Lung (tissue), 12 donors: Measurements from ENCODE around the gene VPS45. TPM values are rescaled to one million over a fixed set of nuclear protein-coding genes. Genes with fewer than 3 reads are reported as not detected.
A peak's percentile ranks its signal among the peaks of the same experiment; 100 is the strongest.

Source experiments
- ATAC-seq: fragments of 200-7000 bp; cut with Tn5 transposase; one replicate; pipeline ENCODE4 v1.9.1; 2020; ENCODE audit warnings: moderate number of reproducible peaks; ENCODE audit not compliant: insufficient read depth, low FRiP score
- DNase-seq, 3 donors: peaks; one replicate each; pipeline ENCODE4 v3.0.0-alpha.2; 2013 to 2017
- H3K27ac ChIP-seq, 2 donors: one replicate each; pipeline ENCODE4 v1.5.1; 2013; ENCODE audit warnings: mild to moderate bottlenecking in 2 of 2, moderate library complexity in 2 of 2, control low read depth in 1 of 2, inconsistent platforms in 1 of 2, low read depth in 1 of 2, low read length in 1 of 2
- H3K27me3 ChIP-seq, 3 donors: one replicate each; pipeline ENCODE4 v1.5.1; 2013; ENCODE audit warnings: low read length in 2 of 3; ENCODE audit not compliant: control insufficient read depth in 3 of 3, insufficient read depth in 3 of 3
- H3K36me3 ChIP-seq, 4 donors: one replicate each; pipeline ENCODE4 v1.5.1; 2013; ENCODE audit warnings: low read length in 4 of 4, mild to moderate bottlenecking in 1 of 4, moderate library complexity in 1 of 4; ENCODE audit not compliant: control insufficient read depth in 4 of 4, insufficient read depth in 4 of 4
- H3K4me1 ChIP-seq, 5 donors: one replicate each; pipeline ENCODE4 v1.5.1; 2013; ENCODE audit warnings: low read length in 5 of 5, mild to moderate bottlenecking in 2 of 5, moderate library complexity in 1 of 5; ENCODE audit not compliant: control insufficient read depth in 5 of 5, insufficient read depth in 5 of 5
- H3K4me3 ChIP-seq: one replicate; pipeline ENCODE4 v1.5.1; 2013; ENCODE audit warnings: mild to moderate bottlenecking, control low read depth, moderate library complexity
- H3K9ac ChIP-seq, 2 donors: one replicate each; pipeline ENCODE4 v1.5.1; 2013; ENCODE audit warnings: low read length in 2 of 2, control low read depth in 1 of 2; ENCODE audit not compliant: insufficient read depth in 1 of 2
- H3K9me3 ChIP-seq, 4 donors: one replicate each; pipeline ENCODE4 v1.5.1; 2013; ENCODE audit warnings: low read length in 3 of 4, mild to moderate bottlenecking in 1 of 4, moderate library complexity in 1 of 4; ENCODE audit not compliant: control insufficient read depth in 4 of 4, insufficient read depth in 3 of 4
- CTCF ChIP-seq: IDR thresholded peaks from 2 replicates; pipeline ENCODE4 v1.5.1; 2012; ENCODE audit warnings: mild to moderate bottlenecking; ENCODE audit errors: control extremely low read depth, extremely low read depth
- WGBS, 2 donors: extraction: QIAGEN DNeasy Blood & Tissue Kit; methylation state at CpG; one replicate each; pipeline ENCODE4 v1.1.7; 2013; 5-methylcytosine and 5-hydroxymethylcytosine counted together
- polyA plus RNA-seq, 2 donors: library from polyadenylated mRNA; stranded (reverse); fragments of 200-250 nt; gene quantifications; one replicate each; pipeline ENCODE4 v1.2.1, GENCODE V29; 2013
- total RNA-seq, 2 donors: library from RNA; depleted of rRNA in 1 of 2; stranded (reverse); fragments of >200 nt in 1 of 2; gene quantifications; one replicate each; pipeline ENCODE4 v1.2.1, GENCODE V29; 2014 to 2021
- donor health status: control.
- donor health status: control.
- donor health status: Bipolar disorder and iron deficiency.
- donor health status: healthy.
- donor health status: DM: yes; HTN: yes; CAD: no.

Gene VPS45
- total and polyA plus RNA-seq, 4 donors, result 16.3 to 86.7 (median 26.1) TPM

- Histone ChIP-seq H3K36me3 (no peaks in the 10 kb centered on the region), H3K27ac (peak overlapping the region in 1 of 2 donors; percentile 57), H3K27me3 (no peaks in the 10 kb centered on the region), H3K9ac (no peak overlapping the region), H3K4me1 (peaks cover 0 to 9% (median 9%) of the 10 kb centered on the region in 5 donors), H3K9me3 (no peaks in the 10 kb centered on the region), H3K4me3 (no peak overlapping the region)
- WGBS, 2 donors, result 44 to 54% methylated on average over 3 of the region's 3 CpGs
- peak; percentile 16 to 91 (median 81) for DNase-seq
- TF ChIP-seq CTCF, result no peak
- ATAC-seq, result no peak
Observed at GRCh38 chr1:150061632-150062101, 5.9 kb upstream of the VPS45 start.

- H3K9me3 ChIP-seq, result no peaks in the 10 kb centered on the region
- DNase-seq (no peak), ATAC-seq (no peak)
- no peak overlapping the region for H3K4me3 ChIP-seq
- H3K27me3 ChIP-seq, result no peaks in the 10 kb centered on the region
- no peak overlapping the region for H3K9ac ChIP-seq
- WGBS, 2 donors, result 89% methylated on average over 4 of the region's 4 CpGs
- peak overlapping the region in 1 of 2 donors; percentile 29 for H3K27ac ChIP-seq
- TF ChIP-seq CTCF, result no peak
- H3K4me1 ChIP-seq, result peaks cover 0 to 9% (median 9%) of the 10 kb centered on the region in 5 donors
- no peaks in the 10 kb centered on the region for H3K36me3 ChIP-seq
Observed at GRCh38 chr1:150062113-150062512, 5.5 kb upstream of the VPS45 start.

GRCh38 chr1:150065184-150065871, 2.2 kb upstream of the VPS45 start:
- Histone ChIP-seq H3K9ac (peak overlapping the region in 1 of 2 donors; percentile 94), H3K27ac (peak overlapping the region in 1 of 2 donors; percentile 87), H3K9me3 (no peaks in the 10 kb centered on the region), H3K36me3 (peaks cover 0 to 10% (median 3%) of the 10 kb centered on the region in 4 donors), H3K4me1 (peaks cover 0 to 21% (median 10%) of the 10 kb centered on the region in 5 donors), H3K4me3 (no peak overlapping the region), H3K27me3 (no peaks in the 10 kb centered on the region)
- 71 to 75% methylated on average over 5 of the region's 5 CpGs for WGBS, 2 donors
- no peak for TF ChIP-seq CTCF
- DNase-seq, result peak in 2 of 3 donors; percentile 35 to 52
- ATAC-seq, result no peak
